Activated CD4-positive, alpha-beta T cell treated with anti-CD3 and anti-CD28 coated beads, Interleukin-2, amount 50 U/mL, for 16 hours (primary cell): ENCODE results near the gene GIPC2.
"Not testable (repeated sequence)": the region's sequence is repeated elsewhere in the genome, so short reads cannot be mapped to it uniquely, and the experiment has no call there.

ENCODE experiments used
- DNase-seq: peaks from one replicate; pipeline ENCODE4 v3.0.0-alpha.2; 2020

Gene GIPC2

DNA sequence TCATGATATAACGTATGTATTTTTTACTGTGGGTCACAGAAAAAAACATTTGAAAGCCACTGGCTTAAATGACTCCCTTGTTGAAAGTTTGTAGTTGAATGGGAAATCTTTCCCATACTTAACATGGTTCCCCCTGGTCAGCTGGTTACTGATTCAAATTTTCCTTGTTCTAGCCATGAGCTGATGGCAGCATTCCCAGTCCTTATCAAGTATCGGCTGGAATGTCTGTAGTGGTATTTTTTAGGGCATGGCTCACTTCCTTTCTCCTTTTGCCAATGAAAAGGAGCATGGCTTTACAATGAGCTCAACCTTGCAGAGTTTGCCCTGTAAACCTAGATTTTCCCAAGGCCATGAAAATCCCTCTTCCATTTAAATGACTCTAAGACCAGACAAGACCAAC is 55.7 kb downstream of the GIPC2 start:
- DNase-seq, result no peak

DNA sequence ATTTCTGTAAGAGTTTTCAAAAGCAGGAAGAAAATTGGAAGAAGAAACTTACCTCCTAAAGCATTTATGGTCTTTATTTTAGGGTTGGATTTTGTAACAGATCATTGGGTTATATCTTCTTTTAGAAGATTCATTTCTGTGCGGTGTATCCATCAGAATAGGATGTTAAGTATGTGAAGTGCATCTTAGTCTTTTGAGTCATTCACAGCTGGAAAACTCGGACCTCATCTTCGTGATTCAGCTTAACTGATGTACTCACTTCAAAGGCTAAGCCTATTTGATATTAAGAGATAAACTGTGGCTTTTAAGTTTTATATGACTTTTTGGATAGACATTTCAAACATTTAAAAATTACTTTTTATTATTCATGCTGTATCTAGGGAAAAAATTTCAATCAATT is 56.3 kb downstream of the GIPC2 start:
- DNase-seq, result no peak

DNA sequence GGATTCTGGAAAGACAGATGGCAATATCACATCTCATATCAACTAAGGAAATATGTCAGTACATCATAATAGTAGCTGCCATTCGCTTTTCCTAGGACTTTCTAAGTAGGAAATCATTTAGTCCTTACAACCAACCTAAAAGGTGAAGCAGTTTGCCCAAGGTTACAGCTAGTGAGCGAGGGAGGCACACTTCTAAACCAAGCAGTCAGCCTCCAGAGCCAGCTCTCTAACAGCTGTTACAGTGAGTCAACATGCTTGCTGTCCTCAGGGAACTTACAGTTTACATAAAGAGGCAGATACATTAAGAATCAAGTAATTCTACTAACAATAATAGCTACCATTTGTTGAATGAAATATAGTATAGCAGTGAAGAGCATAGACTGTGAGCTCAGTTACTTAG is 57.1 kb downstream of the GIPC2 start:
- DNase-seq, result no peak

DNA sequence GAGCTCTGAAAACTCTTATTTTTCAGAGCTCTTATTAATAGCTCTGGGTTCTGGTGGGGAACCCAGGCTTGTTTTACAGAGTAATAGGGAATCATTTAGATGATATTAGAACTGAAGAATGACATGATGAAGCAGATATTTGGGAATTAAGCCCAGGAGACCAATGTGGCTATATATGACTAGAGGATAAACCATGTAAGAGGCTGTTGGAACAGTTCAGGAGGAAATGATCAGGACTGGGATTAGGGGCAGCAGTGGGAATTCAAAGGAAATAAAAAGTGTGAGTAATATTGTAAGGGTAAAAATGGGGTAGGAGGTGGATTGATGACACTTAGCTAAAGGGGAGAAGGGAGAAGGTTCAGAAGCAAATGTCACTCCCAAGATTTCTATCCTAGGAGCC is 58.6 kb downstream of the GIPC2 start:
- no peak for DNase-seq

DNA sequence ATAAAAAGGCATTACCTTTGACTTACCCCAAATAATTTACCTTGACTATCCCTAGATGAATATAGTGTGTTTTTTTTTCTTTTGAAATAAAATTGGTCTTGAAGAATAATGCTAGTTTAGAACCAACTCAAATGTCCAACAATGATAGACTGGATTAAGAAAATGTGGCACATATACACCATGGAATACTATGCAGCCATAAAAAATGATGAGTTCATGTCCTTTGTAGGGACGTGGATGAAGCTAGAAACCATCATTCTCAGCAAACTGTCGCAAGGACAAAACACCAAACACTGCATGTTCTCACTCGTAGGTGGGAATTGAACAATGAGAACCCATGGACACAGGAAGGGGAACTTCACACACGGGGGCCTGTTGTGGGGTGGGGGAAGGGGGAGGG is 63.9 kb downstream of the GIPC2 start:
- DNase-seq, result not testable (repeated sequence)

DNA sequence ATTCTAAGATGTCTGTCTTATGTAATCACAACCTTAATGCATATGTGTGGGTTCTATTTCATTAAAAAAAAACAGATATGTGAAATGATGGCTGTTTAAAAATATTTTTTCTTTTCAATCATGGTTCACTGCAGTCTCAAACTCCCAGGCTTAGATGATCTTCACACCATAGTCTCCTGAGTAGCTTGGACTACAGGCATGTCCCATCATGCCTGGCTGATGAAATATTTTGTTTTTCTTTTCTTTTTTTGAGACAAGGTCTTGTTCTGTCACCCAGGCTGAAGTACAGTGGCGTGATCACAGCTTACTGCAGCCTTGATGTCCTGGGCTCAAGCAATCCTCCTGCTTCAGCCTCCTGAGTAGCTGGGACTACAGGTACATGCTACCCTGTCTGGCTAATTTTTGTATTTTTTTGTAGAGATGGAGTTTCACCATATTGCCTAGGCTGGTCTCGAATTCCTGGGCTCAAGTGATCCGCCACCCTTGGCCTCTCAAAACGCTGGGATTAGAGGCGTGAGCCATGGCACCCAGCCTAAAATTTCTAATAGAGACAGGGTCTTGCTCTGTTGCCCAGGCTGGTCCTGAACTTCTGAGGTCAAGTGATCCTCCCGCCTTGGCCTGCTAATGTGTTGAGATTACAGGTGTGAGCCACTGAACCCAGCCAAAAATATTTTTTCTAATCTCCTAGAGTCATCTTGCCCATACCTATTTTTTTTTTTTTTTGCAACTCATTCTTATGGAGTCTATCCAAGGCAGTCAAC is 67.6 kb downstream of the GIPC2 start:
- no peak for DNase-seq

DNA sequence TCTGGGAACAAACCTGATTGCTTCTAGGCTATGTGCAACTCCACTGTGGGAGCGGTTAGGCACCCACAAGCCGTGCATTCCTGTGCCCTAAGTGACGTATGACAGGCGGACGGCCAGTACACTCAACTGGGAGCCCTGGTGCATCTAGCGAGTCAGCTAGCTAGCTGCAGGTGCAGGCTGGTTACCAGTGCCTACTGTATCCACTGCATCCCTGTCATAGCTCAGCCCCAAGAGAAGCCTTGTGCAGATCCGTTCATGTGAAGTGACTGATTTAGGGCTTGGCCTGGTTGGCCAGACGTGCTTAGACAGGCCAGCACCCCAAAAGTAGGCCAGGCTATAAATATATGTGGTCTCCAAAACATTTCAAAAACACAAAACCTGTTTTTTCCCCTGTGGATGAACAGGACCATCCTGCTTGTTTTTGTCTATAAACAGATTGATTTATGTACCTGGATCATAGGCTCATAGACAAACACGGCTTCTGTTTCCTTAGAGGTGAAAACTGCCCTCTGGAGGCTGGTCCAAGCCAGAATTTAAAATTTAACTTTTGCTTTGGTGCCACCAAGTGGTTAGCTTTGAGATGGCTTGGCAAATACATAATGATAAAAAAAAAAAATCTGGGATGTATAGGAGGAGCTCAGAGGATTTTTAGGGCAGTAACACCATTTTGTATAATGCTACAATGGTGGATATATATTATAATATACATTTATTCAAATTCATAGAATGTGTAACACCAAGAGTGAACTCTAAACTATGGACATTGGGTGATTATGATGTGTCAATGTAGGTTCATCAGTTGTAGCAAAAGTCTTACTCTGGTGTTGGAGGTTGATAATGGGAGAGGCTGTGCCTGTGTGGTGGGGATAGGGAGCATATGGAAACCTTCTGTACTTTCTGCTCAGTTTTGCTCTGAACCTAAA is 68.5 kb downstream of the GIPC2 start:
- peak; percentile 71 for DNase-seq

DNA sequence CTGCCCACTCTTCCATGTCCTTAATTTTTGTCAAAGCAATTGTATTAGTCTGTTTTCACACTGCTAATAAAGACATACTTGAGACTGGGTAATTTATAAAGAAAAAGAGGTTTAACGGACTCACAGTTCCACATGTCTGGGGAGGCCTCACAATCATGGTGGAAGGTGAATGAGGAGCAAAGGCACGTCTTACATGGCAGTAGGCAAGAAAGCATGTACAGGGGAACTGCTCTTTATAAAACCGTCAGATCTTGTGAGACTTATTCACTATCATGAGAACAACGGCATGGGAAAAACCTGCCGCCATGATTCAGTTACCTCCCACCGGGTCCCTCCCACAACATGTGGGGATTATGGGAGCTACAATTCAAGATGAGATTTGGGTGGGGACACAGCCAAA is 74.7 kb downstream of the GIPC2 start:
- DNase-seq, result not testable (repeated sequence)

DNA sequence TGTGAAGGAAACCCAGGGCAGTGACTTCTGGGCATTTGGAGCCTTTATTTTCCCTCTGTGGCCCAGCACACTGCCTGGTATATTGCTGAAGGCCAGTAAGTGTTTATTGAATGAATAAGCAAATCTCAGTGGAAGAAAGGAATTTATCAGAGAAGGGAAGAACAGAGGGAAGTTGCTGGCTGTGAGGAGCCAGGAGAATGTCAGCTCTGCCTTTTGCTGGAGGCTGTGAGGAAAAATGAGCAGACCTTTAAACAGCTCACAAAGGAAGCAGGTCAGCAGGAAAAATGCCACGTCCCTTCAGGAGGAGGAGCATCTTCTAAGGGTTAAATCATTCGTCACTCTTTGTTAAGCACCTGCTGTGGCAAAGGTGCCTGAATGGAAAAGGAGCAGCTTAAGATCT is 75.9 kb downstream of the GIPC2 start:
- no peak for DNase-seq

DNA sequence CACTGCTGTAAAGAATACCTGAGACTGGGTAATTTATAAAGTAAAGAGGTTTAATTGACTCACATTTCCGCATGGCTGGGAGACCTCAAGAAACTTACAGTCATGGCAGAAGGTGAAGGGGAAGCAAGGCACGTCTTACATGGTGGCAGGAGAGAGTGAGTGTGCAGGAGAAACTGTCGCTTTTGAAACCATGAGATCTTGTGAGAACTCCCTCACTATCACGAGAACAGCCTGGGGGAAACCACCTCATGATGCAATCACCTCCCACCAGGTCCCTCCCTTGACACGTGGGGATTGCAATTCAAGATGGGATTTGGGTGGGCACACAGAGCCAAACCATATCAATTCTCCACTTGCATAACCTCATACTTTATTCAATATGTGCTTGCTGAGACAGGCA is 76.6 kb downstream of the GIPC2 start:
- no peak for DNase-seq

DNA sequence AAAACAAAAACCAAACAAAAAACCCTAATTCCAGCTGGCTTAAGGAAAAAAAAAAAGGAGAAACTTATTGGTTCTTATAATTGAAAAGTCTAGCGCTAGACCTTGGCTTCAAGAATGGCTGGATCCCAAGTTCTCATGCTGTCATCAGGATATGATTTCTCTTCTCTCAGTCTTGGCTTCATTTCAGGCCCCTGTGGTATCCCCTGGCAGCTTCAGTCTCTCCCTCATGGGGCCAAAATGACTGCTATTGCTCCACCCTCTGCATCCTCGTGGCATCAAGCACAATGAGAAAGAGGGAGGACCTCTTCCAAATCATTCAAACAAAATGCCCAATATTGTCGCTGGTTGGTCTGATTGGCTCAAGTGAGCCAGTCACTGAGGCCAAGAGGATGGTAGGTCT is 80.7 kb downstream of the GIPC2 start:
- DNase-seq, result no peak

DNA sequence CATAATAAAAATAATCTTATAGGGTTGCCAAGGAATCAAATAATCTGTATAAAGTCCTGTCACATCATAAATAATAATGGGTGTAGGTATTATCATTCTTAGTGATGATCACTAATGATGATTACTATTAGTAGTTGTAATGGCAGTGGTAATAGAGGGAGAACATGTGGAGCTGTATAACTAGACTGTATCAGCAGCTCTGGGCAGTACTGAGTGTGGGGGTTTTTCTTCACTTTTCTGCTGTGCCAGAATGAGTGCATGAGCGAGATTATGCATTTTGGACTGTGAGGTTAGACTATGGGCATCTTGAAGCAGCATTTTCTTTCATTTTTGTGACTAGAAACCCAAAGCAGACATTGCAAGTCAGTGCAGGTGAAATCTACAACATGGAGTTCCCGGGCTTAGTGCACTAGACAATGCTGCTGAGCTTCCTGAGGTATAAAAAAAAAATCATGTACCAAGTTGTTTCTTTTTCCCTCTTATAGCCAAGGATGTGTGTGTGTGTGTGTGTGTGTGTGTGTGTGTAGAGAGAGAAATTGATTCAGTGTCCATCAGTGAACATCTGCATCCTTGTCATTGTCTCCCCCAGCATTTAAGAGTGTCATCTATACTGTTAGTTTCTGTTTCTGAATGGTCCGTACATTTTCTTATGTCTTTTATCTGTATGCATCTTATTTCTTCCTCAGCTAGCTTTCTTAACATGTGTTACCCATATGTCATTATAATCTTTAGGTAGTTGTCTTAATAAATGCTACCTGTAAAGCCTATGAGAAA is 86.6 kb downstream of the GIPC2 start:
- no peak for DNase-seq

DNA sequence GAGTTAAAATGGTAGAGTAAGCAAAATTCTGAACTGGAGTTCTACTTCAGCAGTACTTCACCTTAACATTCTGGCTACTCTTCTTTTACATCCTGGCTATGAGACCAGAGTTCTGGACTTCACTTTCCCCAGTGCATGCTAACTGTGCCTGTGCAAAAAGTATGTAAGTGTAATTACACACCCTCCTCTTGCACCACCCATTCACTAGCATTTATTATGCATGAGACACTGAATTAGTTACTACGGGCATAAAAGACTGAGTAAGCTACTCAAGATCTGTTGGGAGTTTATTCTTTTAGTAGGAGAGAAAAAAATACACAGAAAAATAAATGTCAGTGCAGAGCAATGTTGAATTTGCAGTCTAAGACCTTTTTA is 87.2 kb downstream of the GIPC2 start:
- no peak for DNase-seq

DNA sequence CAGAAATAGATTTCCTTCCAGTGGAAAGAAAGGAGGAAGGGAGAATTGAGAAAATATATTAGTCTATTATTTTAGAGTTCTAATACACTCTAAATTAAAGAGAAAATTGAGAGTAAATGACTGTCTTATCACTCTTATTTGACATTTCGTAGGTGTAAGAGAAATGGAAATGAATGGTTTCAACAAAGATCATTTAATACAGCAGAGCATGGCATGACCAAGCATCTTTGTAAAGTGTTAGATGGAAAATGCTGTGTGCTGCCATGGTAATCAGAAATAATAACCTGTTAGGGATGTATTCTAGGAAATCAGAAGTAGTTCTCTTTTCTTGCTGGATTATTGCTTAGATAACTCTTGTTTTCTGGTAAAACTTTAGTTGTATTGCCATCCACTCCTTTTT is 90.9 kb downstream of the GIPC2 start:
- DNase-seq, result no peak

DNA sequence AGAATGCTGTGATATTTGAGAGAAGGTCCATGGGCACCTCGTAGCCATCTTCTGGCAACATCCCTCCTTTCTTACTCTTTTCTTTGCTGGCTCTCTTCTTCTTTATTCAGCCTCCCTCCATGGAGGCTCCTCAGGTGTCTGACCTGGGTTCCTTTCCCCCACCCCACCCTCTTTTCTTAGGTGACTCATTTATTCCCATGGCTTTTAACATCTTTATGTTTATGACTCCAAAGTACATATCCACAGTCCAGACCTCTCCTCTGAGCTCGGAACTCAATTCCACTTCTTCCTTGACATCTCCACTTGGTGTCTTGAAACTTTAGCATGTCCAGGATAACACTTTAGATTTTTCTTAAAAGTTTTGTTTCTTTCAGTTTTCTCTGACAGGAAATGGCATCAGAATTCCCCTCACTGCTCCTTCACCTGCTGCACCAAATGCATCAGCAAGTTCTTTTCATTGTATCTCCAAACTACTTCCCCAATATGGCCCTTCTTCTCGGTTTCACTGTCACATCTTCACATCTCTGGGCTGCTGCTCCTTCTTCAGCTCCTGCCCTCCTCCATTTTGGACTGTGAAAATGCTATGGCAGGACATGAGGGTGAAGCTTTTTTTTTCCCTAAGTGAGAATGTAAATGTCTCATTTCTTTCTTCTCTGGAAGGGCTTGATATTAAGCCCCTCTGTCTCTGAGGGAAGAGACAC is 95.9 kb downstream of the GIPC2 start:
- no peak for DNase-seq

DNA sequence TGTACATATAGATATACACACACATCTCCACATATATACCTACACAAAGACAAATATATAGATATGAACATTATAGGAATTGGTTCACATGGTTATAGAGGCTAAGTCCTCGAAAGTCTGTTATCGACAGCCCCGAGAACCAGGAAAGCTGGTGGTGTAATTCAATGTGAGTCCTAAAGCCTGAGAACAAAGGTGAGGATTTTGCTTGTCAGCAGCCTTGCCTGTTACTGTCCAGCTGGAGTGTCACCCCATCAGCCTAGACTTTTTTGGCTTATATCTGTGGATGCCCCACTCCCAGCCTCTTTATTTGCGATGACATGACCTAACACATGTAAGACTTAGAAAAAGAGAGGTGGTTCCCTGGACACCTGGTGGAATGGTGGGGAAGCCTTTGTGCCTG is 97.0 kb downstream of the GIPC2 start:
- DNase-seq, result no peak

DNA sequence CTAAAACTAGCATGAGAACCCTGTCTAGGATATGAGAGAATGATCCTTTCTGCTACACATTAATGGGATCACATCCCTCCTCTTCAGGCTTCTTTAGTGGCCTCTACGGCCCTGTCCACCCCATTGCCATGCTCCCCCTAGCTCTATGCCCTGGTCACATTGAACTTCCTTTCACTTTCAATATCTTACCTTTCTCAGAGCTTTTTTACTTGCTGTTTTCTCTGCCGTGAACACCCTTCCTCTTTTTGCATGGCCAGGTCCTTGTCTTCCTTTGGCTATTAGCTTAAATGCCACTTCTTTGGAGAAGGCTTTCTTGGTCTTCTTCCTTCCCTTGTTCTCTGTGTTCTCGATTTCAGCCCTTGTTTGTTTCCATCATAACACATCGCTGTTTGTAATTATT is 97.4 kb downstream of the GIPC2 start:
- no peak for DNase-seq

DNA sequence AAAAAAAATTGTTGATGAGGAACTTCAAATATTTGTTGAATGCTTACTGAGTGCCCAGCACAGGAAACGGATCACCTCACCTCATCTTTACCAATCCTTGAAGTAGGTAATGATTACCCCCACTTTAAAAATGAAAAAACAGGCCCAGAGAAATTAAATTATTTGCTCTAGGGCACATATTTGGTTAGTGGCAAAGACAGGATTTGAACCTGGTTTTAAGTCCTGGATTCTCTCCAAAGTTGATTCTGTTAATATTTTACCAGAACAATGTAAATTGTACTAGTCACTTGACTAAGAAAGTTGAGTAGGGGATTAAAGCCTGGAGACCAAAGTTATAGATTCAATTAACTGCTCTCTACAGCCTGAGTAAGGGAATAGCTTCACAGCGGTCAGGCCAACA is 97.9 kb downstream of the GIPC2 start:
- no peak for DNase-seq

DNA sequence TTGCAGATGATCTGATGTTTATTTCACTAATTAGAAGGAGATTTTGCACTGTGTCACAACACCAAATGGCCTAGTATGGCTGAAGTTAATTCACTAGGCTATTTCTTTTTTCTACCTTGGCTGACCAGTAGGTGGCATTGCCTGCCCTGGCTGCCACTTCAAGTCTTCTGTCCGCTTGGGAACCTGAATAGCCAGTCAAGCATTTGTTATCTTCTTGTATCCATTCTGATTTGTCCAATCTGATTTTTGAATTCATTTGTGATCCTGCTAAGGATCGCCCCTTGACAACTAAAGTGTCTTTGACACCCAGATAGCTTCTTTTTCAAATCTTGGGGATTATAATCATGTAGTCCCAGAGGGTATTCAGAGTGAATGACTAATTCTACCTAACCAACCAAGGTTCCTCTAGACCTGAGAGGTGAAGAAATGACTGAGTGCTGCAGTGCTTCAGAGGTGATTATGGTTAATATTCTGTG is 99.4 kb downstream of the GIPC2 start:
- peak; percentile 49 for DNase-seq

DNA sequence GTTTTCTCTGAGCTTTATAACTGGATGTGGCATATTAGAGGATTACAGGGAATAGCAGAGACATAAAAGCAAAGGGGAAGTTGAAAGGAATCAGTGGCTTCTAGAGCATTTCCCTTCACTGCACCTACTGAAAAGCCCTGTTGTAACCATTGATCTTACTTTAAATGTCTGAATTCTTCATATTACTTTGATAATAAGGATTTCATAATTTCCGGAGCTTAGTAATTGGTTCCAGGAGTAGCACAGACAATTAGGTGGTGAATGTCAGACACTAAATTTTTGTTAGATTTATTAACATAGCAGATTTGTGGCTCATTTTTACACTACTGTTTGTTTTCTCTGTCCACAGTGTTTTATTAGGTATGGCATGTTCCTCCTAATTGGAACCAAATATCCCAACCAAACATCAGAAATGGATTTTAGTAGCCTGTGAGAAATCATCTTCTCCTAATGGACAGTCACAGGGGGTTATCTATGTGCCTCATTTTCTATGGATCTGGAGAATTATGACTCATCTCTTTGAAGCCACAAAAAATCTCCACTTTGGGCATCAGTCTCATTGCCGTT is 100.5 kb downstream of the GIPC2 start:
- no peak for DNase-seq

DNA sequence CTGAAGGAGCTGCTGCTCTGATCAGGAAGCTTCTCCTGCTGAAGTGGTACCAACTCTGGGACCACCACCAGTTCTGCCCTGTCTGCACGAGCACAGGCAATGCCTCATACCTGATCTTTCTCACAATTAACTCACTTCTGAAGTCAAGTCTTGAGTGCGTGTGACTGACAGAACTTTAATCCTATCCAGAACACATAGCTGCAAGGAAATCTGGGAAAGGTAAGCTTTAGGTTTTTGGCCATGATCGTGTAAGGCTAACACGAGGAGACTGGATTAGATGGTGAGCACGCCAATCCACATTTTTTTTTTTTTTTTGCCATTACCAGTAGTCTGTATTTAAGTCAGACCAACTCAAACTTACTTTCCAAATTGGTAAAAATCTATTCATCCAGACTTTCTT is 101.3 kb downstream of the GIPC2 start:
- DNase-seq, result no peak

DNA sequence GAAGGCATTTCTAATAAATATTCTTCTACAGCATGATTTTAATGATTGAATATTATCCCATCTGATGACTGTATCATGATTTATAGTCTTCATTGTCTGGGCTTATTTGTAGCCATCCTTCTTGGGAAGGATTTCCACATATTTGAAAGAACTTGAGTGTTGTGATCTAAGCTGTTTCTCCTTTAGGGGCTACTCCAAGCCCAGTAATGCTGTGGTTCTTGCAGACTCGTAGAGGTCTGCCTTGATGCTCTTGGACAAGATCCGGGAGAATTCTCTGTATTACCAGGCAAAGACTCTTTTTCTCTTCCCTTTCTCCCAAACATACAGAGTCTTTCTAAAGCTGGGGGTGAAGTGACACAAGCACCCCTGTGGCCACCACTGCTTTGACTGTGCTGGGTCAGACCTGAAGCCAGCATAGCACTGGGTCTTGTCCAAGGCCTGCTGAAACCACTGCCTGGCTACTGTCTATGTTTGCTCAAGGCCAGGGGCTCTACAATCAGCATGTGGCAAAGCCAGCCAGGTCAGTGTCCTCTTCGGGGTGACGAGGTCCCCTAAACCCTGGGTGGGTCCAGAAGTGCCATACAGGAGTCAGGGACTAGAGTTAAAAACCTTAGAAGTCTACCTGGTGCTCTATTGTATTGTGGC is 107.4 kb downstream of the GIPC2 start:
- no peak for DNase-seq
